GM12878 (cell line): ENCODE results near the gene EFNA4. TPM values are rescaled to one million over a fixed set of nuclear protein-coding genes. Genes with fewer than 3 reads are reported as not detected.

Source experiments
- ATAC-seq: fragments of 200-7000 bp; cut with Tn5 transposase; 3 replicates; pipeline ENCODE4 v1.9.1; 2020; ENCODE audit warnings: mild to moderate bottlenecking, moderate library complexity
- BruUV-seq: library from RNA; stranded (reverse); fragments of 400-500 nt; replicated peaks from 2 replicates; lab custom pipeline; 2021; lab: Mats Ljungman, UMichigan
- CTCF ChIA-PET: fragments of 300-600 bp; sonication (Branson Sonifier 250); formaldehyde crosslinking; extraction: SDS; loops from one replicate; lab custom pipeline; 2021; ENCODE audit warnings: inconsistent platforms; lab: Yijun Ruan, JAX
- POLR2A ChIA-PET: fragments of 350-600 bp; formaldehyde crosslinking; extraction: SDS; loops from one replicate; lab custom pipeline; 2021; ENCODE audit warnings: inconsistent platforms; lab: Charles Lee
- RAD21 ChIA-PET: fragments of 300-600 bp; sonication (Branson Sonifier 250); formaldehyde crosslinking; loops from one replicate; lab custom pipeline; 2023; ENCODE audit warnings: antibody characterized with exemption; ENCODE audit not compliant: unreplicated experiment; lab: Charles Lee
- SMC1A ChIA-PET: fragments of 300-600 bp; sonication (Branson Sonifier 250); formaldehyde crosslinking; loops from one replicate; lab custom pipeline; 2023; ENCODE audit not compliant: unreplicated experiment, uncharacterized antibody; lab: Charles Lee
- DNase-seq: peaks from one replicate; pipeline ENCODE4 v3.0.0-alpha.2; 2011; ENCODE audit warnings: low read depth, low spot score
- FAIRE-seq: peaks from 3 replicates; lab custom pipeline; 2011; peaks lifted over from hg19 to GRCh38; lab: Jason Lieb, UNC
- H2AFZ ChIP-seq: 2 replicates; pipeline ENCODE4 v1.6.0; 2011; ENCODE audit warnings: low read depth, low read length, control low read depth; ENCODE audit not compliant: control insufficient read depth
- H3K27ac ChIP-seq: 2 replicates; pipeline ENCODE4 v1.5.1; 2011; ENCODE audit warnings: control low read depth; ENCODE audit not compliant: control insufficient read depth, insufficient read depth
- H3K27me3 ChIP-seq, 2 experiments: replicated peaks in 1 of 2; 2 replicates each; pipeline versions ENCODE4 v1.6.0 to v1.6.1; 2011; ENCODE audit warnings: low read length in 1 of 2; ENCODE audit not compliant: control insufficient read depth in 2 of 2, insufficient read depth in 2 of 2
- H3K36me3 ChIP-seq, 2 experiments: 2 replicates each; pipeline ENCODE4 v1.5.1; 2011; ENCODE audit warnings: low read length in 1 of 2; ENCODE audit not compliant: control insufficient read depth in 2 of 2, insufficient read depth in 2 of 2
- H3K4me1 ChIP-seq: 2 replicates; pipeline ENCODE4 v1.6.1; 2011; ENCODE audit warnings: mild to moderate bottlenecking, low read length, moderate library complexity, mixed read lengths; ENCODE audit not compliant: control insufficient read depth, insufficient read depth
- H3K4me2 ChIP-seq: 2 replicates; pipeline ENCODE4 v1.6.0; 2011; ENCODE audit warnings: control low read depth; ENCODE audit not compliant: control insufficient read depth, insufficient read depth
- H3K4me3 ChIP-seq: fragments of 200-600 bp; sonication (generic); 2 replicates; pipeline ENCODE4 v1.5.1; 2016
- H3K79me2 ChIP-seq: 2 replicates; pipeline ENCODE4 v1.6.0; 2011; ENCODE audit warnings: low read length; ENCODE audit not compliant: control insufficient read depth, insufficient read depth
- H3K9ac ChIP-seq: 2 replicates; pipeline ENCODE4 v1.8.0; 2011; ENCODE audit warnings: low read length, control low read depth, mixed read lengths; ENCODE audit not compliant: control insufficient read depth, insufficient read depth
- H3K9me3 ChIP-seq: replicated peaks from 3 replicates; pipeline ENCODE4 v1.5.1; 2011; ENCODE audit warnings: mild to moderate bottlenecking, low read length; ENCODE audit not compliant: control insufficient read depth, insufficient read depth
- H4K20me1 ChIP-seq: 2 replicates; pipeline ENCODE4 v1.6.0; 2011; ENCODE audit not compliant: control insufficient read depth, insufficient read depth
- NFXL1 ChIP-seq: fragments of 450-650 bp; IDR thresholded peaks from 2 replicates; pipeline ENCODE4 v1.6.1; 2017; ENCODE audit warnings: antibody characterized with exemption, mild to moderate bottlenecking, borderline replicate concordance
- POLR2AphosphoS2 ChIP-seq: IDR thresholded peaks from 2 replicates; pipeline ENCODE4 v1.6.1; 2011; ENCODE audit warnings: low read depth, mild to moderate bottlenecking, low read length, improper control_type of control experiment, moderate library complexity
- POU2F2 ChIP-seq: IDR thresholded peaks from 3 replicates; pipeline ENCODE4 v1.6.1; 2011; ENCODE audit warnings: low read depth, mild to moderate bottlenecking, low read length, borderline replicate concordance
- ZBTB33 ChIP-seq: fragments of 450-650 bp; IDR thresholded peaks from 2 replicates; pipeline ENCODE4 v1.6.1; 2017; ENCODE audit warnings: mild to moderate bottlenecking
- WGBS: methylation state at CpG from one replicate; pipeline ENCODE4 v1.1.6; 2016; ENCODE audit warnings: low lambda C conversion rate; ENCODE audit not compliant: insufficient replicate concordance, insufficient coverage; ENCODE audit errors: missing lambda C conversion rate; 5-methylcytosine and 5-hydroxymethylcytosine counted together
- in situ Hi-C: fragments of 300-500 bp; cut with MboI; formaldehyde crosslinking; loops from 9 replicates; pipeline ENCODE4 v1.14.3; 2018; ENCODE audit warnings: mixed read lengths
- intact Hi-C: fragments of 100-400 bp; cut with micrococcal nuclease; formaldehyde crosslinking; loops from one replicate; pipeline ENCODE4 v1.14.2; 2022; ENCODE audit not compliant: unreplicated experiment
- polyA plus RNA-seq, 11 experiments: library from polyadenylated mRNA; depleted of rRNA in 4 of 11; unstranded in 6 of 11; stranded (reverse) in 5 of 11; fragments of >200 nt; fragmentation: Nextera tagmentation in 4 of 11; fragmentation: Illumina TruSeq in 1 of 11; extraction: Ambion mirVana in 4 of 11; extraction: Trizol in 1 of 11; gene quantifications; 1 replicate in 1 of 11; 2 replicates in 10 of 11; pipeline versions ENCODE4 v1.2.1 to v1.2.3, GENCODE V29; 2011 to 2016; ENCODE audit warnings: inconsistent platforms in 2 of 11, missing spikeins in 2 of 11, low read depth in 1 of 11
- total RNA-seq, 4 experiments: library from RNA; depleted of rRNA in 3 of 4; stranded (reverse); fragments of >200 nt in 3 of 4; fragmentation: Illumina TruSeq in 1 of 4; extraction: Trizol in 1 of 4; gene quantifications; 2 replicates each; pipeline versions ENCODE4 v1.2.1 to v1.2.3, GENCODE V29; 2013 to 2021

Gene EFNA4
- total and polyA plus RNA-seq, 10 of the 15 experiments (the other 5 are each of a cell fraction or from before 2014, with no cell fraction given) = 0.52 to 14.1 (median 4.8) TPM

- Histone ChIP-seq H3K4me2 (no peak overlapping the region), H3K4me3 (no peak overlapping the region), H3K27ac (no peak overlapping the region), H4K20me1 (no peaks in the 10 kb centered on the region), H3K27me3 (peaks cover 2 to 5% of the 10 kb centered on the region in 2 experiments; a peak in 3 of 4 replicates)
- SMC1A ChIA-PET = interaction anchor here (1.7 to 3.0 kb wide), 3 partner anchors 16 to 42 kb away, joined by 5 to 17 read pairs (median 13); no protein-coding TSS in a partner anchor
- no peak for ATAC-seq
- FAIRE-seq = no peak
- CTCF ChIA-PET = interaction anchor here (0.8 to 6.1 kb wide), 16 partner anchors 8 to 374 kb away, joined by 3 to 121 read pairs (median 4); partner anchors contain the start of gene ADAM15
- in situ Hi-C loops = no loop called here
- no TSS peak for BruUV-seq
- 54% methylated on average over 12 of the region's 12 CpGs for WGBS
- TF ChIP-seq POLR2AphosphoS2 (no peak), NFXL1 (no peak), POU2F2 (no peak), ZBTB33 (no peak)
- TF ChIP-seq, all 136 proteins: peak for 0
- Histone ChIP-seq H3K9me3 (no peaks in the 10 kb centered on the region), H3K79me2 (no peaks in the 10 kb centered on the region), H2AFZ (no peak overlapping the region), H3K4me1 (no peaks in the 10 kb centered on the region), H3K9ac (no peak overlapping the region), H3K36me3 (no peaks in the 10 kb centered on the region)
- POLR2A ChIA-PET = interaction anchor here (0.5 to 1.8 kb wide), 5 partner anchors 8 to 42 kb away, joined by 3 to 4 read pairs (median 3); no protein-coding TSS in a partner anchor
- RAD21 ChIA-PET = interaction anchor here (0.5 to 3.6 kb wide), 7 partner anchors 9 to 70 kb away, joined by 3 to 16 read pairs (median 5); no protein-coding TSS in a partner anchor
- intact Hi-C loops = no loop called here
- no peak for DNase-seq
Measured at GRCh38 chr1:155043301-155043702, 20.2 kb upstream of the EFNA4 start.
